Suprapubic skin (tissue), 3 donors: ENCODE measurements around the gene DUSP18.

Source experiments
- POLR2A ChIP-seq, 2 donors: fragments of 450-650 bp; IDR thresholded peaks; one replicate each; pipeline ENCODE4 v1.6.1; 2017; ENCODE audit warnings: antibody characterized with exemption in 2 of 2, mild to moderate bottlenecking in 2 of 2, moderate library complexity in 2 of 2
- TF ChIP-seq, protein P1 (sequence below), 2 donors: fragments of 200-600 bp in 1 of 2; fragments of 450-650 bp in 1 of 2; sonication (generic) in 1 of 2; IDR thresholded peaks; one replicate each; pipeline ENCODE4 v1.5.1; 2016 to 2019; ENCODE audit warnings: antibody characterized with exemption in 2 of 2, mild to moderate bottlenecking in 1 of 2, moderate library complexity in 1 of 2

DNA sequence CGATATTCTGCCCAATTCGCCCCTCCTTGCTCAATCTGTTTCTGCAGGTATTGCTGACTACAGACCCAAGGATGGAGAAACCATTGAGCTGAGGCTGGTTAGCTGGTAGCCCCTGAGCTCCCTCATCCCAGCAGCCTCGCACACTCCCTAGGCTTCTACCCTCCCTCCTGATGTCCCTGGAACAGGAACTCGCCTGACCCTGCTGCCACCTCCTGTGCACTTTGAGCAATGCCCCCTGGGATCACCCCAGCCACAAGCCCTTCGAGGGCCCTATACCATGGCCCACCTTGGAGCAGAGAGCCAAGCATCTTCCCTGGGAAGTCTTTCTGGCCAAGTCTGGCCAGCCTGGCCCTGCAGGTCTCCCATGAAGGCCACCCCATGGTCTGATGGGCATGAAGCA is 41.3 kb downstream of the DUSP18 start:
- TF ChIP-seq, protein P1, sequence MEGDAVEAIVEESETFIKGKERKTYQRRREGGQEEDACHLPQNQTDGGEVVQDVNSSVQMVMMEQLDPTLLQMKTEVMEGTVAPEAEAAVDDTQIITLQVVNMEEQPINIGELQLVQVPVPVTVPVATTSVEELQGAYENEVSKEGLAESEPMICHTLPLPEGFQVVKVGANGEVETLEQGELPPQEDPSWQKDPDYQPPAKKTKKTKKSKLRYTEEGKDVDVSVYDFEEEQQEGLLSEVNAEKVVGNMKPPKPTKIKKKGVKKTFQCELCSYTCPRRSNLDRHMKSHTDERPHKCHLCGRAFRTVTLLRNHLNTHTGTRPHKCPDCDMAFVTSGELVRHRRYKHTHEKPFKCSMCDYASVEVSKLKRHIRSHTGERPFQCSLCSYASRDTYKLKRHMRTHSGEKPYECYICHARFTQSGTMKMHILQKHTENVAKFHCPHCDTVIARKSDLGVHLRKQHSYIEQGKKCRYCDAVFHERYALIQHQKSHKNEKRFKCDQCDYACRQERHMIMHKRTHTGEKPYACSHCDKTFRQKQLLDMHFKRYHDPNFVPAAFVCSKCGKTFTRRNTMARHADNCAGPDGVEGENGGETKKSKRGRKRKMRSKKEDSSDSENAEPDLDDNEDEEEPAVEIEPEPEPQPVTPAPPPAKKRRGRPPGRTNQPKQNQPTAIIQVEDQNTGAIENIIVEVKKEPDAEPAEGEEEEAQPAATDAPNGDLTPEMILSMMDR (IDR thresholded peaks at IDR 0.05) = no peak
- no peak for TF ChIP-seq POLR2A (IDR thresholded peaks at IDR 0.05)
